ENCODE measurements around the gene ECEL1.

DNA sequence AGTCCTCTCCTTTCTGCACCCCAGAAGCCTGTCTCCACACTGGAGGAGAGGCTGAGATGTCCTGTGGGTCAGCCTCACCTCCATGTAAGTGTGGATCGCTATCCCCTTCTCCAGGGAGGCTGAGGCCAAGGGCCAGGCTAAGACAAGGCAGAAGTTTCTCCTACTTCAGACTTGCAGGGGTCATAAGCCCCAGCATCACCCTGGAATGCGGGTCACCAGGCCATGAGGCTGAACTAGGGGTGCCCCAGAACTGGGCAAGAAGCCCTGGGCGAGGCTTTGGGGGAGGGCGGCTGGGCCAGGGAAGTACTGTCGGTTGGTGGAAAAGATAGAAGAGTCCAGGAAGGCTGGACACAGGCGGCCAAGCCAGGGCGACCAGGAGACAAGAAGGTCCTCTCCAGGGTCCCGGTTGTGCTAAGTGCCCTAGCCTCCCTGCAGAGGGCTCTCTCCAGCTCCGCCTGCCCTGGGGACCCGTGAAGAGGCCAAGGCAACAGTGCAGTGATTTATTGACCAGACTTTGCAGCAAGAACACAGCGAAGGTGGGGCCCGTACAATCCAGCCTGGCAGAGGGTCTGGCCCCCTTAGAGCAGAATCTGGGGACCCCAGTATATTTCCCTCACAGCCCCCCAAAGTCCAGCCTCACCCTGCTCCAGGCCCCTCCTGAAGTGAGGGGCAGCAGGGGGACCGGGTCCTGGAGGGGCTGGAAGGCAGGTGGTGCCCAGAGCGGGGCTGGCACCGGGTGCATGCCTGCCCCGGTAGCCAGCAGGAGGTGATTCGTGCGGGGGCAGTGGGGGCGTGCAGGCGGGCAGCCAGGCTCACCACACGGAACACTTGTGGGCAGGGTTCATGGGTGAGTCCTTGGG, 8.1 kb downstream of the ECEL1 start:
- TF ChIP-seq, protein P1, sequence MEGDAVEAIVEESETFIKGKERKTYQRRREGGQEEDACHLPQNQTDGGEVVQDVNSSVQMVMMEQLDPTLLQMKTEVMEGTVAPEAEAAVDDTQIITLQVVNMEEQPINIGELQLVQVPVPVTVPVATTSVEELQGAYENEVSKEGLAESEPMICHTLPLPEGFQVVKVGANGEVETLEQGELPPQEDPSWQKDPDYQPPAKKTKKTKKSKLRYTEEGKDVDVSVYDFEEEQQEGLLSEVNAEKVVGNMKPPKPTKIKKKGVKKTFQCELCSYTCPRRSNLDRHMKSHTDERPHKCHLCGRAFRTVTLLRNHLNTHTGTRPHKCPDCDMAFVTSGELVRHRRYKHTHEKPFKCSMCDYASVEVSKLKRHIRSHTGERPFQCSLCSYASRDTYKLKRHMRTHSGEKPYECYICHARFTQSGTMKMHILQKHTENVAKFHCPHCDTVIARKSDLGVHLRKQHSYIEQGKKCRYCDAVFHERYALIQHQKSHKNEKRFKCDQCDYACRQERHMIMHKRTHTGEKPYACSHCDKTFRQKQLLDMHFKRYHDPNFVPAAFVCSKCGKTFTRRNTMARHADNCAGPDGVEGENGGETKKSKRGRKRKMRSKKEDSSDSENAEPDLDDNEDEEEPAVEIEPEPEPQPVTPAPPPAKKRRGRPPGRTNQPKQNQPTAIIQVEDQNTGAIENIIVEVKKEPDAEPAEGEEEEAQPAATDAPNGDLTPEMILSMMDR (conservative IDR thresholded peaks at IDR 0.05) = no peak
- TF ChIP-seq EZH2 (IDR thresholded peaks at IDR 0.05; ENCODE audit: low read depth) = no peak

Data from PC-9 (cell line).